ENCODE results near the gene AGTPBP1. TPM values are rescaled to one million over a fixed set of nuclear protein-coding genes. Genes with fewer than 3 reads are reported as not detected.
"Not testable (repeated sequence)": the region's sequence is repeated elsewhere in the genome, so short reads cannot be mapped to it uniquely, and the experiment has no call there.

Gene AGTPBP1
- total RNA-seq, 2 donors from 2014 or later, result 36.9 to 51.6 TPM

GRCh38 chr9:85602742-85603141, 139.0 kb downstream of the AGTPBP1 start:
- DNase-seq (ENCODE audit: low spot score in 2 of 2) (no peak), ATAC-seq (no peak)
- H3K9me3 Mint-ChIP-seq, result no peaks in the 10 kb centered on the region
- H3K27ac Mint-ChIP-seq, result no peak overlapping the region
- peaks cover 10 to 23% of the 10 kb centered on the region in 2 donors for H3K36me3 Mint-ChIP-seq

- DNase-seq (ENCODE audit: low spot score in 2 of 2) (no peak), ATAC-seq (peak; percentile 24 to 28)
- Mint-ChIP-seq H3K36me3 (peaks cover 10 to 23% of the 10 kb centered on the region in 2 donors), H3K9me3 (no peaks in the 10 kb centered on the region), H3K27ac (no peak overlapping the region)
Observed at GRCh38 chr9:85600675-85601263, 141.0 kb downstream of the AGTPBP1 start.

GRCh38 chr9:85599540-85600105, 142.1 kb downstream of the AGTPBP1 start:
- no peaks in the 10 kb centered on the region for H3K9me3 Mint-ChIP-seq

GRCh38 chr9:85594316-85594715, 147.4 kb downstream of the AGTPBP1 start:
- Mint-ChIP-seq H3K9me3 (no peaks in the 10 kb centered on the region), H3K27ac (no peak overlapping the region), H3K36me3 (no peaks in the 10 kb centered on the region)
- no peak for DNase-seq (ENCODE audit: low spot score in 2 of 2)
- ATAC-seq, result no peak

More at GRCh38 chr9:85599540-85600105, 142.1 kb downstream of the AGTPBP1 start:
- H3K36me3 Mint-ChIP-seq, result peaks cover 6 to 21% of the 10 kb centered on the region in 2 donors
- DNase-seq (ENCODE audit: low spot score in 2 of 2), result no peak
- no peak overlapping the region for H3K27ac Mint-ChIP-seq
- ATAC-seq, result no peak

GRCh38 chr9:85586684-85587083, 155.1 kb downstream of the AGTPBP1 start:
- H3K9me3 Mint-ChIP-seq, result no peaks in the 10 kb centered on the region
- DNase-seq (ENCODE audit: low spot score in 2 of 2), result no peak
- H3K36me3 Mint-ChIP-seq, result peaks cover 0 to 4% of the 10 kb centered on the region in 2 donors
- ATAC-seq, result no peak
- no peak overlapping the region for H3K27ac Mint-ChIP-seq

GRCh38 chr9:85577353-85577952, 164.3 kb downstream of the AGTPBP1 start:
- Mint-ChIP-seq H3K9me3 (no peaks in the 10 kb centered on the region), H3K36me3 (peaks cover 8 to 9% of the 10 kb centered on the region in 2 donors), H3K27ac (no peak overlapping the region)
- ATAC-seq (no peak), DNase-seq (ENCODE audit: low spot score in 2 of 2) (no peak)

GRCh38 chr9:85575868-85576267, 165.9 kb downstream of the AGTPBP1 start:
- DNase-seq (ENCODE audit: low spot score in 2 of 2), result no peak
- H3K9me3 Mint-ChIP-seq, result no peaks in the 10 kb centered on the region
- no peak for ATAC-seq
- peaks cover 8 to 9% of the 10 kb centered on the region in 2 donors for H3K36me3 Mint-ChIP-seq
- H3K27ac Mint-ChIP-seq, result no peak overlapping the region

- H3K36me3 Mint-ChIP-seq; ATAC-seq; H3K9me3 Mint-ChIP-seq; DNase-seq (ENCODE audit: low spot score in 2 of 2); H3K27ac Mint-ChIP-seq: not testable (repeated sequence)
Observed at GRCh38 chr9:85573546-85573945, 168.2 kb downstream of the AGTPBP1 start.

GRCh38 chr9:85572917-85573316, 168.8 kb downstream of the AGTPBP1 start:
- DNase-seq (ENCODE audit: low spot score in 2 of 2); ATAC-seq; H3K9me3 Mint-ChIP-seq; H3K36me3 Mint-ChIP-seq; H3K27ac Mint-ChIP-seq: not testable (repeated sequence)

- H3K36me3 Mint-ChIP-seq, result peaks cover 8 to 14% of the 10 kb centered on the region in 2 donors
- ATAC-seq, result no peak
- no peak for DNase-seq (ENCODE audit: low spot score in 2 of 2)
- H3K9me3 Mint-ChIP-seq, result no peaks in the 10 kb centered on the region
- H3K27ac Mint-ChIP-seq, result no peak overlapping the region
Observed at GRCh38 chr9:85569988-85570387, 171.8 kb downstream of the AGTPBP1 start.

- H3K36me3 Mint-ChIP-seq, result peaks cover 5 to 6% of the 10 kb centered on the region in 2 donors
- no peak for DNase-seq (ENCODE audit: low spot score in 2 of 2)
- H3K27ac Mint-ChIP-seq, result no peak overlapping the region
- no peak for ATAC-seq
- H3K9me3 Mint-ChIP-seq, result no peaks in the 10 kb centered on the region
Observed at GRCh38 chr9:85559526-85559925, 182.2 kb downstream of the AGTPBP1 start.

- ATAC-seq (no peak), DNase-seq (ENCODE audit: low spot score in 2 of 2) (no peak)
- Mint-ChIP-seq H3K36me3 (no peaks in the 10 kb centered on the region), H3K9me3 (no peaks in the 10 kb centered on the region), H3K27ac (peak overlapping the region in 1 of 2 donors; percentile 25)
Observed at GRCh38 chr9:85554349-85554748, 187.4 kb downstream of the AGTPBP1 start.

- Mint-ChIP-seq H3K27ac (no peak overlapping the region), H3K36me3 (no peaks in the 10 kb centered on the region), H3K9me3 (no peaks in the 10 kb centered on the region)
- ATAC-seq, result peak in 1 of 2 donors; percentile 44
- DNase-seq (ENCODE audit: low spot score in 2 of 2), result no peak
Observed at GRCh38 chr9:85553475-85553874, 188.3 kb downstream of the AGTPBP1 start.

GRCh38 chr9:85547599-85547998, 194.2 kb downstream of the AGTPBP1 start:
- no peak for DNase-seq (ENCODE audit: low spot score in 2 of 2)
- Mint-ChIP-seq H3K27ac (no peak overlapping the region), H3K36me3 (peaks cover 0 to 5% of the 10 kb centered on the region in 2 donors), H3K9me3 (no peaks in the 10 kb centered on the region)
- ATAC-seq, result no peak

GRCh38 chr9:85543196-85543595, 198.6 kb downstream of the AGTPBP1 start:
- no peak for DNase-seq (ENCODE audit: low spot score in 2 of 2)
- no peak overlapping the region for H3K27ac Mint-ChIP-seq
- ATAC-seq, result no peak
- peaks cover 0 to 5% of the 10 kb centered on the region in 2 donors for H3K36me3 Mint-ChIP-seq
- H3K9me3 Mint-ChIP-seq, result no peaks in the 10 kb centered on the region

GRCh38 chr9:85541876-85542275, 199.9 kb downstream of the AGTPBP1 start:
- Mint-ChIP-seq H3K36me3 (no peaks in the 10 kb centered on the region), H3K27ac (no peak overlapping the region)
- no peak for ATAC-seq

GRCh38 chr9:85536514-85536913, 205.2 kb downstream of the AGTPBP1 start:
- ATAC-seq (no peak), DNase-seq (ENCODE audit: low spot score in 2 of 2) (no peak)
- Mint-ChIP-seq H3K9me3 (no peaks in the 10 kb centered on the region), H3K27ac (no peak overlapping the region), H3K36me3 (no peaks in the 10 kb centered on the region)

More at GRCh38 chr9:85541876-85542275, 199.9 kb downstream of the AGTPBP1 start:
- H3K9me3 Mint-ChIP-seq, result no peaks in the 10 kb centered on the region
- DNase-seq (ENCODE audit: low spot score in 2 of 2), result no peak

GRCh38 chr9:85536076-85536475, 205.7 kb downstream of the AGTPBP1 start:
- Mint-ChIP-seq H3K27ac (no peak overlapping the region), H3K9me3 (no peaks in the 10 kb centered on the region), H3K36me3 (no peaks in the 10 kb centered on the region)
- DNase-seq (ENCODE audit: low spot score in 2 of 2), result no peak
- ATAC-seq, result no peak

All from activated naive CD4-positive, alpha-beta T cell treated with anti-CD3 and anti-CD28 coated beads, Interleukin-2, amount 50 U/mL, for 72 hours (primary cell).